Upper lobe of left lung (tissue), 6 donors: ENCODE results near the gene PDLIM1. TPM values are rescaled to one million over a fixed set of nuclear protein-coding genes. Genes with fewer than 3 reads are reported as not detected.

Experiments used
- ATAC-seq, 2 donors: fragments of 200-7000 bp; cut with Tn5 transposase; one replicate each; pipeline ENCODE4 v1.9.1; 2022; ENCODE audit warnings: mild to moderate bottlenecking in 2 of 2, moderate library complexity in 2 of 2; ENCODE audit not compliant: low FRiP score in 2 of 2
- DNase-seq, 2 donors: peaks; one replicate each; pipeline ENCODE4 v3.0.0-alpha.2; 2019 to 2020
- H3K27ac ChIP-seq, 4 donors: fragments of 200-600 bp; sonication (generic); one replicate each; pipeline ENCODE4 v1.5.1; 2016 to 2019
- H3K27me3 ChIP-seq, 4 donors: fragments of 200-600 bp; sonication (generic); one replicate each; pipeline ENCODE4 v1.5.1; 2017 to 2019
- H3K36me3 ChIP-seq, 4 donors: fragments of 200-600 bp; sonication (generic); one replicate each; pipeline ENCODE4 v1.5.1; 2016 to 2019
- H3K4me1 ChIP-seq, 4 donors: fragments of 200-600 bp; sonication (generic); one replicate each; pipeline ENCODE4 v1.5.1; 2018 to 2019
- H3K4me3 ChIP-seq, 4 donors: fragments of 200-600 bp; sonication (generic); one replicate each; pipeline ENCODE4 v1.5.1; 2017 to 2019; ENCODE audit warnings: mild to moderate bottlenecking in 2 of 4, moderate library complexity in 1 of 4
- H3K9me3 ChIP-seq, 4 donors: fragments of 200-600 bp; sonication (generic); one replicate each; pipeline ENCODE4 v1.5.1; 2018 to 2019
- CTCF ChIP-seq, 6 experiments: fragments of 450-650 bp in 4 of 6; fragments of 200-600 bp in 2 of 6; sonication (generic) in 2 of 6; IDR thresholded peaks; one replicate each; pipeline ENCODE4 v1.5.1; 2016 to 2019; ENCODE audit warnings: antibody characterized with exemption in 6 of 6
- EP300 ChIP-seq, 4 donors: sonication (generic); formaldehyde crosslinking; IDR thresholded peaks; one replicate each; pipeline ENCODE4 v1.5.1; 2017; ENCODE audit warnings: antibody characterized with exemption in 4 of 4, control low read depth in 2 of 4
- POLR2A ChIP-seq, 4 donors: fragments of 450-650 bp; IDR thresholded peaks; one replicate each; pipeline ENCODE4 v1.5.1; 2016 to 2017; ENCODE audit warnings: antibody characterized with exemption in 4 of 4, mild to moderate bottlenecking in 2 of 4
- POLR2AphosphoS5 ChIP-seq, 2 donors: sonication (generic); formaldehyde crosslinking; IDR thresholded peaks; one replicate each; pipeline ENCODE4 v1.5.1; 2017; ENCODE audit warnings: antibody characterized with exemption in 2 of 2
- WGBS, 2 donors: methylation state at CpG; one replicate each; pipeline ENCODE4 v1.1.5; 2017 to 2018; 5-methylcytosine and 5-hydroxymethylcytosine counted together
- total RNA-seq, 6 donors: library from RNA; depleted of rRNA in 4 of 6; stranded (reverse); fragments of >200 nt in 4 of 6; gene quantifications; one replicate each; pipeline versions ENCODE4 v1.1.0 to v1.2.1, GENCODE V29; 2016 to 2021
- donor health status: DM: no; HTN: no; CAD: no; lungs with moderate emphysema.
- donor health status: DM: no; HTN: yes; CAD: no; lungs with severe emphysema.

The PDLIM1 gene
- total RNA-seq, 6 donors from 2014 or later = 78.6 to 239 (median 178) TPM

GRCh38 chr10:95267251-95267650 is 23.6 kb downstream of the PDLIM1 start:
- 69 to 85% methylated on average over 3 of the region's 3 CpGs for WGBS, 2 donors
- H3K27ac ChIP-seq = peak overlapping the region; percentile 57 to 84 (median 78)
- no peak for ATAC-seq

GRCh38 chr10:95266674-95267095 is 24.1 kb downstream of the PDLIM1 start:
- H3K36me3 ChIP-seq = peaks cover 0 to 79% (median 20%) of the 10 kb centered on the region in 4 donors
- H3K27me3 ChIP-seq = no peaks in the 10 kb centered on the region
- H3K4me3 ChIP-seq = no peak overlapping the region
- peaks cover 41 to 74% (median 65%) of the 10 kb centered on the region in 4 donors for H3K4me1 ChIP-seq
- no peak for DNase-seq
- WGBS, 2 donors = 22 to 41% methylated on average over 1 of the region's 1 CpG
- peak overlapping the region; percentile 57 to 84 (median 78) for H3K27ac ChIP-seq
- no peaks in the 10 kb centered on the region for H3K9me3 ChIP-seq
- TF ChIP-seq POLR2A (IDR thresholded peaks at IDR 0.05) (no peak), POLR2AphosphoS5 (IDR thresholded peaks at IDR 0.05) (peak; percentile 10 to 90), CTCF (IDR thresholded peaks at IDR 0.05) (no peak), EP300 (IDR thresholded peaks at IDR 0.05) (peak; percentile 72 to 97 (median 81))
- peak; percentile 87 to 88 for ATAC-seq

More at GRCh38 chr10:95267251-95267650, 23.6 kb downstream of the PDLIM1 start:
- DNase-seq = no peak
- no peak for TF ChIP-seq CTCF (IDR thresholded peaks at IDR 0.05)
- TF ChIP-seq POLR2A (IDR thresholded peaks at IDR 0.05) = no peak
- no peak for TF ChIP-seq EP300 (IDR thresholded peaks at IDR 0.05)
- TF ChIP-seq POLR2AphosphoS5 (IDR thresholded peaks at IDR 0.05) = no peak
- H3K36me3 ChIP-seq = peaks cover 0 to 75% (median 20%) of the 10 kb centered on the region in 4 donors
- H3K4me1 ChIP-seq = peaks cover 37 to 70% (median 61%) of the 10 kb centered on the region in 4 donors
- no peak overlapping the region for H3K4me3 ChIP-seq
- no peaks in the 10 kb centered on the region for H3K27me3 ChIP-seq
- no peaks in the 10 kb centered on the region for H3K9me3 ChIP-seq

DNA sequence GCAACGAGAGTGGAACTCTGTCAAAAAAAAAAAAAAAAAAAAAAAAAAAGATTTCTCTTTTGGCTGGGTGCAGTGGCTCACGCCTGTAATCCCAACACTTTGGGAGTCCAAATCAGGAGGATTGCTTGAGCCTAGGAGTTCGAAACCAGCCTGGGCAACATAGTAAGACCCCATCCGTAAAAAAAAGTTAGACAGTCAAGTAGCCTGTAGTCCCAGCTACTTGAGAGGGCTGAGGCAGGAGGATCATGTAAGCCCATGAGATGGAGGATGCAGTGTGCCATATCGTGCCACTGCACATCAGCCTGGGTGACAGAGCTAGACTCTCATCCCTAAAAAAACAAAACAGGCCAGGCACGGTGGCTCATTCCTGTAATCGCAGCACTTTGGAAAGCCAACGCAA is 25.2 kb downstream of the PDLIM1 start:
- ATAC-seq (no peak), DNase-seq (no peak)
- no peak overlapping the region for H3K4me3 ChIP-seq
- peaks cover 50 to 85% (median 75%) of the 10 kb centered on the region in 4 donors for H3K4me1 ChIP-seq
- peak overlapping the region in 3 of 4 donors; percentile 60 to 84 (median 81) for H3K27ac ChIP-seq
- H3K9me3 ChIP-seq = no peaks in the 10 kb centered on the region
- 87 to 92% methylated on average over 8 of the region's 8 CpGs for WGBS, 2 donors
- TF ChIP-seq CTCF (IDR thresholded peaks at IDR 0.05) = no peak
- TF ChIP-seq POLR2AphosphoS5 (IDR thresholded peaks at IDR 0.05) = no peak
- TF ChIP-seq EP300 (IDR thresholded peaks at IDR 0.05) = no peak
- TF ChIP-seq POLR2A (IDR thresholded peaks at IDR 0.05) = no peak
- no peaks in the 10 kb centered on the region for H3K27me3 ChIP-seq
- H3K36me3 ChIP-seq = peaks cover 0 to 79% (median 16%) of the 10 kb centered on the region in 4 donors

DNA sequence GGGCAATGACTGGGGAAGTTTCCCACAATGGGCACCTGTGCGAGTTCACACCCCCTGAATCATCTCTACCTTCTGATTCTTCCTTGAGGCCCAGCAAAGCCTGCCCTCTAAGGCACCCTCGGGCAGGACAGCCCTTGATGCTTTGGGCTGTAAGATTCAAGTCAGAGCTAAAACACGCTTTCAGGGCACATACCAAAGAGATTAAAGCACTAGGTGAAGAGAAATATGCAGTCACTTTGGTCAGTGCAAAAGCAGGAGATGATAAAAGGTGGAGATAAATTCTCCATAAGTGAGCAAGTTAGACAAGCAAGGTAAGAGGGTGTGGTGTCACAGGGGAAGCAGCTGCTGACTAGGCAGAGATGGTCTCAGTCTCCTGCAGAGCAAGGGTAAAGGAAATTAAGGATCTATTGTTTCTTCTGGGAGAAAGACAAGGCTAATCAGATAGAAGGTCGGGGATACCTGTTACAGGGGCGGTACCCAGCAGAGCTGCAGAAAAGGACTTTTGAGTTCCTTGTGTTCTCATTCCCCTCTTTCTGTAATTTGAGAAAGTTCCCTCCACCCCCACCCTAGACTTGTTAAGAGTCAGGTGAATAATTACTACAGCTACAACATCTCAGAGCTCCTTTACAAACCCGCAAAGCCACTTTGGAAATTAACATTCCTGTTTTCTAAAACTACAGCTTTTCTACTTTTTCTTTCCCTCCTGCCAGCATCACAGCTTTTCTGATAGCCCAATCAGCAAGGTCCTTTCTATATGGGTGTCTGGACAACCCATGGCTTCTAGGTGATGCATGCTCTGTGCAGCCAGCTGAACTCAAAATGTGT is 26.4 kb downstream of the PDLIM1 start:
- H3K4me3 ChIP-seq = no peak overlapping the region
- DNase-seq (no peak), ATAC-seq (no peak)
- TF ChIP-seq CTCF (IDR thresholded peaks at IDR 0.05) (no peak), POLR2AphosphoS5 (IDR thresholded peaks at IDR 0.05) (no peak), POLR2A (IDR thresholded peaks at IDR 0.05) (no peak), EP300 (IDR thresholded peaks at IDR 0.05) (no peak)
- 64 to 66% methylated on average over 5 to 6 of the region's 6 CpGs for WGBS, 2 donors
- peaks cover 54 to 90% (median 77%) of the 10 kb centered on the region in 4 donors for H3K4me1 ChIP-seq
- no peaks in the 10 kb centered on the region for H3K9me3 ChIP-seq
- H3K36me3 ChIP-seq = peaks cover 0 to 79% (median 17%) of the 10 kb centered on the region in 4 donors
- peak overlapping the region; percentile 15 to 85 (median 72) for H3K27ac ChIP-seq
- no peaks in the 10 kb centered on the region for H3K27me3 ChIP-seq
